Measurements from ENCODE around the gene DEXI.

- TF ChIP-seq POLR2A (IDR thresholded peaks at IDR 0.05; ENCODE audit: low read depth, low read length) (no peak), SPI1 (IDR thresholded peaks at IDR 0.05; ENCODE audit: low read depth, low read length) (no peak), TAF1 (IDR thresholded peaks at IDR 0.05; ENCODE audit: low read depth, low read length) (no peak), POLR2AphosphoS5 (IDR thresholded peaks at IDR 0.05; ENCODE audit: low read depth, low read length) (peak; percentile 41; the same call in 1 of the 2 replicates), POU2F2 (IDR thresholded peaks at IDR 0.05; ENCODE audit: low read depth, low read length) (no peak), PAX5 (IDR thresholded peaks at IDR 0.05; ENCODE audit: insufficient read depth, low read length, severe bottlenecking) (no peak)
Measured at GRCh38 chr16:10883004-10883403, 59.3 kb downstream of the DEXI start.

Data from GM12891 (cell line).